ENCODE results near the gene TRABD2B. TPM values are rescaled to one million over a fixed set of nuclear protein-coding genes. Genes with fewer than 3 reads are reported as not detected.

Gene TRABD2B
- total RNA-seq, 1 donor from 2014 or later: not detected

DNA sequence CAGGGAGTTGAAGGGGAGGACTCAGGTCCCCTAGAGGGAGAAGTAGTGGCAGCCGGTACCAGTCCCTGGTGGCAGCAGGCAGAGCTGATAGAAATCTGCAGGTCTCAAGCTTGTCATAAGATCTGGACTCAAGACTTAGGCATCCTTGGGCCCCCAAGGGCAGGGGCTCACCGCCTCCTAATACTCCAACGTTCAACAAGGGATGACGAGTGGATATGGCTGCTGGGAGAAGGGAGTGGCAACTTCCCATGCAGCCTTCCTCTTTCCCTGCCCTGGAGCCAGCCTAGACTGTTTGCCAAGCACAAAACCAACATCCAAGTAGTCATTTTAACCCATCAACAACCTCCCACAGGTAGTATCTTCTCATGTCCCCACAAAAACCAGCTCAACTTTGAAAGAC is 6.9 kb downstream of the TRABD2B start:
- DNase-seq (ENCODE audit: extremely low spot score, unreplicated experiment): no peak
- Mint-ChIP-seq H3K27ac (ENCODE audit: unreplicated experiment) (no peak overlapping the region), H3K9me3 (ENCODE audit: unreplicated experiment) (no peaks in the 10 kb centered on the region), H3K4me3 (ENCODE audit: unreplicated experiment) (no peak overlapping the region), H3K36me3 (ENCODE audit: unreplicated experiment) (no peaks in the 10 kb centered on the region), H3K27me3 (ENCODE audit: unreplicated experiment) (peaks cover 77% of the 10 kb centered on the region), H3K4me1 (ENCODE audit: unreplicated experiment) (peaks cover 5% of the 10 kb centered on the region)
- TF ChIP-seq, protein P1, sequence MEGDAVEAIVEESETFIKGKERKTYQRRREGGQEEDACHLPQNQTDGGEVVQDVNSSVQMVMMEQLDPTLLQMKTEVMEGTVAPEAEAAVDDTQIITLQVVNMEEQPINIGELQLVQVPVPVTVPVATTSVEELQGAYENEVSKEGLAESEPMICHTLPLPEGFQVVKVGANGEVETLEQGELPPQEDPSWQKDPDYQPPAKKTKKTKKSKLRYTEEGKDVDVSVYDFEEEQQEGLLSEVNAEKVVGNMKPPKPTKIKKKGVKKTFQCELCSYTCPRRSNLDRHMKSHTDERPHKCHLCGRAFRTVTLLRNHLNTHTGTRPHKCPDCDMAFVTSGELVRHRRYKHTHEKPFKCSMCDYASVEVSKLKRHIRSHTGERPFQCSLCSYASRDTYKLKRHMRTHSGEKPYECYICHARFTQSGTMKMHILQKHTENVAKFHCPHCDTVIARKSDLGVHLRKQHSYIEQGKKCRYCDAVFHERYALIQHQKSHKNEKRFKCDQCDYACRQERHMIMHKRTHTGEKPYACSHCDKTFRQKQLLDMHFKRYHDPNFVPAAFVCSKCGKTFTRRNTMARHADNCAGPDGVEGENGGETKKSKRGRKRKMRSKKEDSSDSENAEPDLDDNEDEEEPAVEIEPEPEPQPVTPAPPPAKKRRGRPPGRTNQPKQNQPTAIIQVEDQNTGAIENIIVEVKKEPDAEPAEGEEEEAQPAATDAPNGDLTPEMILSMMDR (IDR thresholded peaks at IDR 0.05): no peak

DNA sequence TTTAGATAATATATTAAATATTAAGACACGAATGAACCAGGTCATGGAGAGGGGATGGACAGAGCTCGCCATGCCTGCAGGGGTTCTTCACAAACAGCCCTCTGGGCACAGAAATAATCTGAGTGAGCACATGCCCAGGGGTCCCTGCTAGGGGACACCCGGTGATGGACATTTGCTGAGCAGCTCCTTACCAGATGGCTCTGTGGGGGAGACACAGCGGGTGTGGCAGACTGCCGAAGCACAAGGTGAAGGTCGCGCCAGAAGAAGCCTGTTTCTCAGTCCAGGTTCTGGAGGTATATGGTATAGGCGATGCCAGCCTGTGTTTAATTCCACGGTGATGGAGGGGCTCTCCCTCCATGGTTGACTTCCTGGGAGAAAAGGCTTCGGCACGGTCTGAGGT is 9.6 kb downstream of the TRABD2B start:
- Mint-ChIP-seq H3K4me3 (ENCODE audit: unreplicated experiment) (no peak overlapping the region), H3K27me3 (ENCODE audit: unreplicated experiment) (peaks cover 72% of the 10 kb centered on the region), H3K27ac (ENCODE audit: unreplicated experiment) (no peak overlapping the region), H3K36me3 (ENCODE audit: unreplicated experiment) (no peaks in the 10 kb centered on the region), H3K9me3 (ENCODE audit: unreplicated experiment) (no peaks in the 10 kb centered on the region), H3K4me1 (ENCODE audit: unreplicated experiment) (peaks cover 5% of the 10 kb centered on the region)
- DNase-seq (ENCODE audit: extremely low spot score, unreplicated experiment): no peak
- TF ChIP-seq, protein P1 (IDR thresholded peaks at IDR 0.05): no peak

DNA sequence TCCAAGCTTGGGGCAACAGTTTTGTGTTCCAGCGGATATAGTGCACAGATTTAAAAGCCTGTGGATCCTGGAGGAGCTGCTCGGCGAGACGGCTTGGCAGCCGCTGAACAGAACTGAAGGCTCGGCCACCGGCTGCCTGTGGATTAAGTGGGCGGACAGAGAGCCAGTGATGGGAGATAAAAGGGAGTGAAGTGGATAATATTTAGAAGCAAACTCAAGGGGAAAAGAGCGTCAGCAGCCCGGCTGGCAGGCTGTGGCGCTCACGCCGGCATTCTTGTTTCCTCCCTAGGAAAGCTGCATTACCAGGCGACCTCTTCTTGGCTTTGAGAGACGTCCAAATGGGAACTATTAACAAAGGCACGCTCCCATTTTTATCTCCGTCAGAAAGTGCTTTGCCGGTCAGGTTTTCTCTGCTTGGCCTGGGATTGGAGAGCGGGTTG is 10.4 kb downstream of the TRABD2B start:
- peaks cover 4% of the 10 kb centered on the region for H3K4me1 Mint-ChIP-seq (ENCODE audit: unreplicated experiment)
- H3K27ac Mint-ChIP-seq (ENCODE audit: unreplicated experiment): no peak overlapping the region
- no peaks in the 10 kb centered on the region for H3K9me3 Mint-ChIP-seq (ENCODE audit: unreplicated experiment)
- no peaks in the 10 kb centered on the region for H3K36me3 Mint-ChIP-seq (ENCODE audit: unreplicated experiment)
- peaks cover 65% of the 10 kb centered on the region for H3K27me3 Mint-ChIP-seq (ENCODE audit: unreplicated experiment)
- H3K4me3 Mint-ChIP-seq (ENCODE audit: unreplicated experiment): no peak overlapping the region
- TF ChIP-seq, protein P1 (IDR thresholded peaks at IDR 0.05): no peak
- DNase-seq (ENCODE audit: extremely low spot score, unreplicated experiment): no peak

DNA sequence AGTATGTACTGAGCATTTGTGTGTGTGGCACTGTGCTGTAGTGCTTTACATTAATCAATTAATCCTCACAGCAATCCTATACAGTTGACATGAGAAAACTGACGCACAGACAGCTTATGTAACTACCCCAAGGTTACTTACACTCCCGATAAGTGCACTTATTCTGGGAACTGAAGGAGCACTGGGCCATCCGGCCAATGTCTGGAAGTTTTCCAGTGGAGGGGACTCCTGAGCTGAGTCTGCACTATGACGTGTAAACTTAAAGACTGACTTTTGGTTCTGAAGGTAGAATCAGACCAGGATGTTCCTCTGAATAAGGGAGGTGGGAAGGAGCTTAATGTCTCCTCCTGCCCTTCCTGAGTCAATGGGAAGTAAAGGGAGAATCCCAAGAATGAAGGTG is 12.2 kb downstream of the TRABD2B start:
- Mint-ChIP-seq H3K4me1 (ENCODE audit: unreplicated experiment) (no peaks in the 10 kb centered on the region), H3K4me3 (ENCODE audit: unreplicated experiment) (no peak overlapping the region), H3K27ac (ENCODE audit: unreplicated experiment) (no peak overlapping the region)

DNA sequence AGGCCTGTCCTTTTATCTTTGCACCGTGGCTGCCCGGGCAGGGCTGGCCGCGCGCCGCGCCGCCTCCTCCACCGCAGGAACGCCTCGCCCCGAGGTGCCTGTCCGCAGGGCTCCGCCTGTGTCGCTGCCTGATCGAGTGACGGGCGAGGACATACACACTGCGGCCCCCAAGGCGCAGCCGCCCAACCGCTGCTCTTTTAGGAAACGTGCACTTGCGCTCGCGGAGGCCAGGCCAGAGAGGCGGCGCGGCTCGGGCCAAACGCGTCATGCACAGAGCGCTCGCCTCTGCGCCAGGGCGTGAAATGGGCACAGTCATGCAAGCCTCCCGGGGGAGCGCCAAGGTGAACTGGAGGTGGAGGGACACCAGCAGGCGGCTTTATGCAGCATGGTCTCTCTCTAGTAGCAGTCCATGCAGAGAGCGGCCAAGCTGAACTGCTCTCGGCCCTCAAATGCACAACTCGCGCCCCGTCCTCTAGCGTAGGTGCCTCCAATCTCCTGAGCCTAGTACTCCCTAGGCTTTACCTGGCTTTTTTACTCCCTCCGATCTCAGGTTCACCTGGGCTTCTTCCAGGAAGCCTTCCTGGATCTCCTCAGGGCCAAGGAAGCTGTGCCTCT is 12.9 kb downstream of the TRABD2B start:
- Mint-ChIP-seq H3K27ac (ENCODE audit: unreplicated experiment) (no peak overlapping the region), H3K9me3 (ENCODE audit: unreplicated experiment) (no peaks in the 10 kb centered on the region), H3K27me3 (ENCODE audit: unreplicated experiment) (peaks cover 50% of the 10 kb centered on the region), H3K4me1 (ENCODE audit: unreplicated experiment) (no peaks in the 10 kb centered on the region), H3K36me3 (ENCODE audit: unreplicated experiment) (no peaks in the 10 kb centered on the region), H3K4me3 (ENCODE audit: unreplicated experiment) (no peak overlapping the region)
- DNase-seq (ENCODE audit: extremely low spot score, unreplicated experiment): no peak
- TF ChIP-seq, protein P1 (IDR thresholded peaks at IDR 0.05): no peak

More for the DNA sequence above, 12.2 kb downstream of the TRABD2B start:
- no peaks in the 10 kb centered on the region for H3K9me3 Mint-ChIP-seq (ENCODE audit: unreplicated experiment)
- DNase-seq (ENCODE audit: extremely low spot score, unreplicated experiment): no peak
- H3K27me3 Mint-ChIP-seq (ENCODE audit: unreplicated experiment): peaks cover 54% of the 10 kb centered on the region
- no peaks in the 10 kb centered on the region for H3K36me3 Mint-ChIP-seq (ENCODE audit: unreplicated experiment)
- TF ChIP-seq, protein P1 (IDR thresholded peaks at IDR 0.05): no peak

Data from osteocyte (in vitro differentiated cells).